ENCODE data around the gene KASH5. TPM values are rescaled to one million over a fixed set of nuclear protein-coding genes. Genes with fewer than 3 reads are reported as not detected.

KASH5 gene
- total and polyA plus RNA-seq, 4 donors, result not detected

GRCh38 chr19:49462492-49462891 lies 74.4 kb downstream of the KASH5 start:
- Histone ChIP-seq H3K4me3 (ENCODE audit: low read depth in 1 of 3, low read length in 3 of 3) (no peak overlapping the region), H3K9me3 (ENCODE audit: control insufficient read depth in 4 of 4, low read length in 3 of 4) (no peaks in the 10 kb centered on the region), H3K9ac (ENCODE audit: low read depth in 1 of 2, low read length in 2 of 2) (no peak overlapping the region), H3K4me1 (ENCODE audit: control insufficient read depth in 4 of 4, insufficient read depth in 4 of 4, low read length in 3 of 4) (no peaks in the 10 kb centered on the region), H3K27ac (ENCODE audit: low read depth in 1 of 2, low read length in 2 of 2) (no peak overlapping the region), H3K36me3 (ENCODE audit: control insufficient read depth in 4 of 4, insufficient read depth in 3 of 4, low read depth in 1 of 4, low read length in 3 of 4) (peaks cover 2 to 17% (median 4%) of the 10 kb centered on the region in 4 donors), H3K27me3 (ENCODE audit: control insufficient read depth in 4 of 4, insufficient read depth in 4 of 4, low read length in 3 of 4) (no peaks in the 10 kb centered on the region)
- 97% methylated on average over 12 of the region's 12 CpGs for WGBS
- no peak for TF ChIP-seq SP1 (IDR thresholded peaks at IDR 0.05)
- no peak for TF ChIP-seq FOXA1 (IDR thresholded peaks at IDR 0.05)
- TF ChIP-seq NR2F2 (IDR thresholded peaks at IDR 0.05), result no peak
- TF ChIP-seq RXRA (IDR thresholded peaks at IDR 0.05), result no peak
- TF ChIP-seq JUND (IDR thresholded peaks at IDR 0.05), result no peak
- TF ChIP-seq FOXA2 (IDR thresholded peaks at IDR 0.05), result no peak
- TF ChIP-seq ATF3 (IDR thresholded peaks at IDR 0.05), result no peak
- TF ChIP-seq TAF1 (conservative IDR thresholded peaks at IDR 0.05), result no peak
- TF ChIP-seq GABPA (IDR thresholded peaks at IDR 0.05 in 1 of 2, conservative IDR thresholded peaks at IDR 0.05 in 1 of 2), result no peak
- no peak for TF ChIP-seq HNF4G (IDR thresholded peaks at IDR 0.05)
- TF ChIP-seq RAD21 (IDR thresholded peaks at IDR 0.05), result no peak
- TF ChIP-seq HNF4A (conservative IDR thresholded peaks at IDR 0.05), result no peak
- TF ChIP-seq, protein P1, sequence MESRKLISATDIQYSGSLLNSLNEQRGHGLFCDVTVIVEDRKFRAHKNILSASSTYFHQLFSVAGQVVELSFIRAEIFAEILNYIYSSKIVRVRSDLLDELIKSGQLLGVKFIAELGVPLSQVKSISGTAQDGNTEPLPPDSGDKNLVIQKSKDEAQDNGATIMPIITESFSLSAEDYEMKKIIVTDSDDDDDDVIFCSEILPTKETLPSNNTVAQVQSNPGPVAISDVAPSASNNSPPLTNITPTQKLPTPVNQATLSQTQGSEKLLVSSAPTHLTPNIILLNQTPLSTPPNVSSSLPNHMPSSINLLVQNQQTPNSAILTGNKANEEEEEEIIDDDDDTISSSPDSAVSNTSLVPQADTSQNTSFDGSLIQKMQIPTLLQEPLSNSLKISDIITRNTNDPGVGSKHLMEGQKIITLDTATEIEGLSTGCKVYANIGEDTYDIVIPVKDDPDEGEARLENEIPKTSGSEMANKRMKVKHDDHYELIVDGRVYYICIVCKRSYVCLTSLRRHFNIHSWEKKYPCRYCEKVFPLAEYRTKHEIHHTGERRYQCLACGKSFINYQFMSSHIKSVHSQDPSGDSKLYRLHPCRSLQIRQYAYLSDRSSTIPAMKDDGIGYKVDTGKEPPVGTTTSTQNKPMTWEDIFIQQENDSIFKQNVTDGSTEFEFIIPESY (IDR thresholded peaks at IDR 0.05), result no peak
- TF ChIP-seq, protein P2, sequence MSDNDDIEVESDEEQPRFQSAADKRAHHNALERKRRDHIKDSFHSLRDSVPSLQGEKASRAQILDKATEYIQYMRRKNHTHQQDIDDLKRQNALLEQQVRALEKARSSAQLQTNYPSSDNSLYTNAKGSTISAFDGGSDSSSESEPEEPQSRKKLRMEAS (IDR thresholded peaks at IDR 0.05), result no peak
- TF ChIP-seq YY1 (IDR thresholded peaks at IDR 0.05), result no peak
- no peak for TF ChIP-seq EGR1 (IDR thresholded peaks at IDR 0.05; ENCODE audit: low read depth in 2 of 2)
- TF ChIP-seq REST (IDR thresholded peaks at IDR 0.05), result no peak
- TF ChIP-seq, protein P3, sequence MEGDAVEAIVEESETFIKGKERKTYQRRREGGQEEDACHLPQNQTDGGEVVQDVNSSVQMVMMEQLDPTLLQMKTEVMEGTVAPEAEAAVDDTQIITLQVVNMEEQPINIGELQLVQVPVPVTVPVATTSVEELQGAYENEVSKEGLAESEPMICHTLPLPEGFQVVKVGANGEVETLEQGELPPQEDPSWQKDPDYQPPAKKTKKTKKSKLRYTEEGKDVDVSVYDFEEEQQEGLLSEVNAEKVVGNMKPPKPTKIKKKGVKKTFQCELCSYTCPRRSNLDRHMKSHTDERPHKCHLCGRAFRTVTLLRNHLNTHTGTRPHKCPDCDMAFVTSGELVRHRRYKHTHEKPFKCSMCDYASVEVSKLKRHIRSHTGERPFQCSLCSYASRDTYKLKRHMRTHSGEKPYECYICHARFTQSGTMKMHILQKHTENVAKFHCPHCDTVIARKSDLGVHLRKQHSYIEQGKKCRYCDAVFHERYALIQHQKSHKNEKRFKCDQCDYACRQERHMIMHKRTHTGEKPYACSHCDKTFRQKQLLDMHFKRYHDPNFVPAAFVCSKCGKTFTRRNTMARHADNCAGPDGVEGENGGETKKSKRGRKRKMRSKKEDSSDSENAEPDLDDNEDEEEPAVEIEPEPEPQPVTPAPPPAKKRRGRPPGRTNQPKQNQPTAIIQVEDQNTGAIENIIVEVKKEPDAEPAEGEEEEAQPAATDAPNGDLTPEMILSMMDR (IDR thresholded peaks at IDR 0.05; ENCODE audit: low read depth, low read length, missing input control), result no peak
- no peak for DNase-seq (ENCODE audit: low spot score)
